HCT116 (cell line): ENCODE measurements around the gene RYR2. TPM values are rescaled to one million over a fixed set of nuclear protein-coding genes. Genes with fewer than 3 reads are reported as not detected.

ENCODE experiments used
- ATAC-seq: fragments of 200-7000 bp; cut with Tn5 transposase; 2 replicates; pipeline ENCODE4 v1.9.1; 2020; ENCODE audit warnings: mild to moderate bottlenecking, moderate library complexity
- BruUV-seq: library from RNA; stranded (reverse); fragments of 400-500 nt; replicated peaks from 2 replicates; lab custom pipeline; 2021; lab: Mats Ljungman, UMichigan
- CTCF ChIA-PET: fragments of 300-600 bp; sonication (Branson Sonifier 250); formaldehyde crosslinking; loops from one replicate; lab custom pipeline; 2021; ENCODE audit warnings: antibody characterized with exemption; lab: Charles Lee
- POLR2A ChIA-PET: fragments of 300-600, 350-600 bp; sonication (Branson Sonifier 250); formaldehyde crosslinking; loops from one replicate; lab custom pipeline; 2021; ENCODE audit warnings: antibody characterized with exemption; lab: Charles Lee
- RAD21 ChIA-PET, 2 experiments: fragments of 300-600 bp; sonication (Branson Sonifier 250); formaldehyde crosslinking; loops; one replicate each; lab custom pipeline; 2023; ENCODE audit warnings: low total read pairs in 2 of 2; ENCODE audit not compliant: uncharacterized antibody in 2 of 2, unreplicated experiment in 2 of 2, low non-redundant PET in 1 of 2; lab: Charles Lee
- DNase-seq: peaks from one replicate; pipeline ENCODE4 v3.0.0-alpha.2; 2010; ENCODE audit warnings: low read depth, low spot score
- H2AFZ ChIP-seq: fragments of 200-600 bp; shearing (Covaris generic), sonication (generic); 2 replicates; pipeline ENCODE4 v1.6.1; 2017; ENCODE audit warnings: low read depth, mixed run types, mixed read lengths, antibody characterized with exemption, low read length; ENCODE audit not compliant: poor library complexity, severe bottlenecking
- H3K27ac ChIP-seq: 2 replicates; pipeline ENCODE4 v1.5.1; 2012; ENCODE audit warnings: low read depth, low read length
- H3K27me3 ChIP-seq: fragments of 200-600 bp; sonication (generic); 2 replicates; pipeline ENCODE4 v1.6.1; 2016; ENCODE audit warnings: mixed run types, low read length, mixed read lengths; ENCODE audit not compliant: insufficient read depth
- H3K36me3 ChIP-seq, 2 experiments: fragments of 200-500 bp in 1 of 2; fragments of 200-600 bp in 1 of 2; sonication (Bioruptor generic) in 1 of 2; sonication (generic) in 1 of 2; 2 replicates each; pipeline versions ENCODE4 v1.5.1 to v1.6.1; 2014 to 2016; ENCODE audit warnings: low read length in 2 of 2, inconsistent platforms in 1 of 2, mixed read lengths in 1 of 2, mixed run types in 1 of 2; ENCODE audit not compliant: insufficient read depth in 2 of 2, control insufficient read depth in 1 of 2
- H3K4me1 ChIP-seq, 2 experiments: fragments of 200-600 bp in 1 of 2; sonication (generic) in 1 of 2; 2 replicates each; pipeline versions ENCODE4 v1.5.1 to v1.6.1; 2012 to 2017; ENCODE audit warnings: low read length in 2 of 2, inconsistent platforms in 1 of 2, mild to moderate bottlenecking in 1 of 2, mixed read lengths in 1 of 2, mixed run types in 1 of 2, moderate library complexity in 1 of 2; ENCODE audit not compliant: insufficient read depth in 2 of 2, control insufficient read depth in 1 of 2
- H3K4me2 ChIP-seq: fragments of 200-600 bp; sonication (generic); 2 replicates; pipeline ENCODE4 v1.6.1; 2017; ENCODE audit warnings: mixed run types, low read length, mixed read lengths
- H3K4me3 ChIP-seq, 2 experiments: fragments of 200-600 bp in 1 of 2; sonication (generic) in 1 of 2; replicated peaks in 1 of 2; 2 replicates each; pipeline ENCODE4 v1.5.1; 2011 to 2016; ENCODE audit warnings: low read length in 2 of 2, control low read depth in 1 of 2, low read depth in 1 of 2, mild to moderate bottlenecking in 1 of 2, mixed read lengths in 1 of 2, mixed run types in 1 of 2
- H3K79me2 ChIP-seq: fragments of 200-600 bp; sonication (generic); 2 replicates; pipeline ENCODE4 v1.6.1; 2017; ENCODE audit warnings: mild to moderate bottlenecking, mixed run types, low read length, moderate library complexity, mixed read lengths; ENCODE audit not compliant: insufficient read depth
- H3K9ac ChIP-seq: fragments of 200-600 bp; sonication (generic); 2 replicates; pipeline ENCODE4 v1.6.1; 2016; ENCODE audit warnings: low read length, mixed read lengths
- H3K9me2 ChIP-seq: fragments of 200-600 bp; sonication (generic), shearing (Covaris generic); 2 replicates; pipeline ENCODE4 v1.6.1; 2017; ENCODE audit warnings: mixed run types, mild to moderate bottlenecking, moderate library complexity; ENCODE audit not compliant: insufficient read depth
- H3K9me3 ChIP-seq, 2 experiments: fragments of 200-500 bp in 1 of 2; fragments of 200-600 bp in 1 of 2; sonication (Bioruptor generic) in 1 of 2; sonication (generic) in 1 of 2; 2 replicates each; pipeline ENCODE4 v1.6.1; 2014 to 2017; ENCODE audit warnings: low read length in 2 of 2, mixed read lengths in 2 of 2, inconsistent platforms in 1 of 2, low read depth in 1 of 2, mild to moderate bottlenecking in 1 of 2, mixed run types in 1 of 2, moderate library complexity in 1 of 2; ENCODE audit not compliant: control insufficient read depth in 1 of 2, insufficient read depth in 1 of 2
- H4K20me1 ChIP-seq: fragments of 200-600 bp; sonication (generic), shearing (Covaris generic); 2 replicates; pipeline ENCODE4 v1.6.1; 2017; ENCODE audit warnings: mixed run types, mild to moderate bottlenecking, moderate library complexity; ENCODE audit not compliant: insufficient read depth
- ATF3 ChIP-seq: IDR thresholded peaks from 2 replicates; pipeline ENCODE4 v1.6.1; 2012
- CBX3 ChIP-seq: IDR thresholded peaks from 2 replicates; pipeline ENCODE4 v1.6.1; 2012; ENCODE audit warnings: low read depth
- CEBPB ChIP-seq: IDR thresholded peaks from 2 replicates; pipeline ENCODE4 v1.6.1; 2012; ENCODE audit warnings: low read depth
- CTCF ChIP-seq, 3 experiments: fragments of 200-600 bp in 1 of 3; sonication (generic) in 1 of 3; IDR thresholded peaks in 2 of 3; conservative IDR thresholded peaks in 1 of 3; 2 replicates each; pipeline ENCODE4 v1.5.1; 2012 to 2017; ENCODE audit warnings: low read depth in 2 of 3, low read length in 2 of 3, antibody characterized with exemption in 1 of 3, borderline replicate concordance in 1 of 3, control low read depth in 1 of 3, mild to moderate bottlenecking in 1 of 3, mixed read lengths in 1 of 3, mixed run types in 1 of 3, moderate library complexity in 1 of 3; ENCODE audit not compliant: insufficient read depth in 1 of 3
- EGR1 ChIP-seq: IDR thresholded peaks from 2 replicates; pipeline ENCODE4 v1.6.1; 2012; ENCODE audit warnings: low read depth
- ELF1 ChIP-seq: IDR thresholded peaks from 2 replicates; pipeline ENCODE4 v1.6.1; 2012; ENCODE audit warnings: low read depth, borderline replicate concordance
- EZH2 ChIP-seq: fragments of 200-600 bp; sonication (generic); IDR thresholded peaks from 2 replicates; pipeline ENCODE4 v1.6.1; 2017; ENCODE audit warnings: antibody characterized with exemption, mixed run types
- JUND ChIP-seq: IDR thresholded peaks from 2 replicates; pipeline ENCODE4 v1.6.1; 2012
- MAX ChIP-seq: IDR thresholded peaks from 2 replicates; pipeline ENCODE4 v1.6.1; 2012
- POLR2A ChIP-seq: IDR thresholded peaks from 2 replicates; pipeline ENCODE4 v1.7.0; 2011; ENCODE audit warnings: borderline replicate concordance; ENCODE audit not compliant: insufficient read depth, insufficient read length; ENCODE audit errors: extremely low read depth
- POLR2AphosphoS5 ChIP-seq: IDR thresholded peaks from 2 replicates; pipeline ENCODE4 v1.6.1; 2011; ENCODE audit warnings: mild to moderate bottlenecking, low read depth, low read length, moderate library complexity
- RAD21 ChIP-seq: IDR thresholded peaks from 2 replicates; pipeline ENCODE4 v1.6.1; 2012; ENCODE audit warnings: low read depth, mild to moderate bottlenecking
- REST ChIP-seq: IDR thresholded peaks from 2 replicates; pipeline ENCODE4 v1.6.1; 2012; ENCODE audit warnings: low read depth
- SIN3A ChIP-seq: IDR thresholded peaks from 2 replicates; pipeline ENCODE4 v1.6.1; 2012; ENCODE audit warnings: low read depth
- SP1 ChIP-seq: IDR thresholded peaks from 2 replicates; pipeline ENCODE4 v1.6.1; 2012; ENCODE audit warnings: low read depth
- SRF ChIP-seq: IDR thresholded peaks from 2 replicates; pipeline ENCODE4 v1.6.1; 2012; ENCODE audit warnings: low read depth
- TCF7L2 ChIP-seq: IDR thresholded peaks from 2 replicates; pipeline ENCODE4 v1.7.0; 2011; ENCODE audit warnings: borderline replicate concordance, inconsistent platforms; ENCODE audit not compliant: insufficient read depth, insufficient read length; ENCODE audit errors: extremely low read depth
- YY1 ChIP-seq: IDR thresholded peaks from 2 replicates; pipeline ENCODE4 v1.6.1; 2011; ENCODE audit warnings: low read length, low read depth, moderate library complexity, mild to moderate bottlenecking; ENCODE audit not compliant: insufficient replicate concordance; ENCODE audit errors: extremely low read depth
- ZFX ChIP-seq: fragments of 450-650 bp; IDR thresholded peaks from 2 replicates; pipeline ENCODE4 v1.6.1; 2017
- ZNF274 ChIP-seq: fragments of 200-500 bp; sonication (Bioruptor generic); IDR thresholded peaks from 2 replicates; pipeline ENCODE4 v1.6.1; 2014; ENCODE audit warnings: mild to moderate bottlenecking, low read depth, low read length, inconsistent platforms
- intact Hi-C: fragments of 100-400 bp; cut with micrococcal nuclease; formaldehyde crosslinking; loops from 2 replicates; pipeline ENCODE4 v1.10.0; 2022
- total RNA-seq: library from RNA; stranded (reverse); gene quantifications from one replicate; pipeline ENCODE4 v1.2.1, GENCODE V29; 2021; ENCODE audit not compliant: unreplicated experiment

RYR2 gene
- total RNA-seq, 1 experiment from 2014 or later: 0.02 TPM

- ChIA-PET POLR2A (no interaction called here), RAD21 (no interaction called here), CTCF (no interaction called here)
- Histone ChIP-seq H3K4me1 (no peaks in the 10 kb centered on the region), H3K79me2 (no peaks in the 10 kb centered on the region), H3K27ac (no peak overlapping the region), H3K9ac (no peak overlapping the region), H3K27me3 (peaks cover 3% of the 10 kb centered on the region; the same call in 1 of the 2 replicates), H3K4me3 (no peak overlapping the region), H2AFZ (no peak overlapping the region), H3K9me3 (no peaks in the 10 kb centered on the region), H3K4me2 (no peak overlapping the region), H3K9me2 (no peaks in the 10 kb centered on the region), H4K20me1 (no peaks in the 10 kb centered on the region), H3K36me3 (no peaks in the 10 kb centered on the region)
- intact Hi-C loops: no loop called here
- no peak for TF ChIP-seq ATF3
- TF ChIP-seq MAX: no peak
- no peak for TF ChIP-seq EGR1
- no peak for TF ChIP-seq POLR2AphosphoS5
- TF ChIP-seq ELF1: no peak
- no peak for TF ChIP-seq JUND
- no peak for TF ChIP-seq SRF
- no peak for TF ChIP-seq RAD21
- no peak for TF ChIP-seq POLR2A
- TF ChIP-seq REST: no peak
- no peak for TF ChIP-seq ZFX
- TF ChIP-seq CBX3: no peak
- no peak for TF ChIP-seq CTCF (IDR thresholded peaks at IDR 0.05 in 2 of 3, conservative IDR thresholded peaks at IDR 0.05 in 1 of 3; ENCODE audit: borderline replicate concordance in 1 of 3, insufficient read depth in 1 of 3, low read depth in 2 of 3, low read length in 2 of 3)
- no peak for TF ChIP-seq TCF7L2
- TF ChIP-seq SP1: no peak
- no peak for TF ChIP-seq CEBPB
- no peak for TF ChIP-seq SIN3A
- no peak for TF ChIP-seq ZNF274
- TF ChIP-seq EZH2: no peak
- no peak for TF ChIP-seq YY1
- ATAC-seq (no peak), DNase-seq (no peak)
- no TSS peak for BruUV-seq
Measured at GRCh38 chr1:237267743-237268142, 225.8 kb downstream of the RYR2 start.
